H1 (cell line): ENCODE results near the gene LY6G5C. TPM values are rescaled to one million over a fixed set of nuclear protein-coding genes. Genes with fewer than 3 reads are reported as not detected.

Experiments
- BACH1 ChIP-seq: IDR thresholded peaks from 2 replicates; pipeline ENCODE4 v1.6.1; 2012; ENCODE audit warnings: low read length, improper control_type of control experiment
- EP300 ChIP-seq, 2 experiments: IDR thresholded peaks; 1 replicate in 1 of 2; 2 replicates in 1 of 2; pipeline ENCODE4 v1.6.1; 2011 to 2012; ENCODE audit warnings: low read depth in 2 of 2, low read length in 2 of 2, mild to moderate bottlenecking in 2 of 2, borderline replicate concordance in 1 of 2, inconsistent platforms in 1 of 2, moderate library complexity in 1 of 2
- FOSL1 ChIP-seq: IDR thresholded peaks from 2 replicates; pipeline ENCODE4 v1.6.1; 2011; ENCODE audit warnings: mild to moderate bottlenecking, low read depth, low read length, moderate library complexity; ENCODE audit not compliant: insufficient read depth
- KDM4A ChIP-seq: IDR thresholded peaks from one replicate; pipeline ENCODE4 v1.7.1; 2012; ENCODE audit warnings: low read depth, mild to moderate bottlenecking, moderate library complexity, low read length, inconsistent platforms; ENCODE audit not compliant: severe bottlenecking
- SP1 ChIP-seq: IDR thresholded peaks from 2 replicates; pipeline ENCODE4 v1.6.1; 2011; ENCODE audit warnings: low read depth, low read length
- SP4 ChIP-seq: IDR thresholded peaks from 2 replicates; pipeline ENCODE4 v1.6.1; 2012; ENCODE audit warnings: low read length, inconsistent platforms
- TEAD4 ChIP-seq: IDR thresholded peaks from 2 replicates; pipeline ENCODE4 v1.6.1; 2012; ENCODE audit warnings: low read depth, low read length, inconsistent platforms, mixed read lengths
- YY1 ChIP-seq: IDR thresholded peaks from 2 replicates; pipeline ENCODE4 v1.6.1; 2011; ENCODE audit warnings: low read depth, mild to moderate bottlenecking, low read length
- polyA plus RNA-seq, 7 experiments: library from polyadenylated mRNA; depleted of rRNA in 3 of 7; stranded (reverse) in 5 of 7; unstranded in 2 of 7; fragments of >200 nt in 5 of 7; fragments of 200-250 nt in 2 of 7; gene quantifications; 1 replicate in 5 of 7; 2 replicates in 1 of 7; 4 replicates in 1 of 7; pipeline versions ENCODE4 v1.2.1 to v1.2.3, GENCODE V29; 2011 to 2013; ENCODE audit warnings: missing spikeins in 2 of 7, mixed read lengths in 2 of 7
- total RNA-seq: library from RNA; stranded (reverse); fragmentation: NEBNext Ultra II Directional; extraction: Animal tissue kit (Norgen Biotek cat#: 25700); gene quantifications from 2 replicates; pipeline ENCODE4 v1.2.1, GENCODE V29; 2021

LY6G5C gene
- total and polyA plus RNA-seq, 2 of the 8 experiments (the other 6 are each of a cell fraction or from before 2014, with no cell fraction given), result 1.1 to 1.8 TPM

- TF ChIP-seq TEAD4, result no peak
- TF ChIP-seq KDM4A, result no peak
- TF ChIP-seq FOSL1, result no peak
- no peak for TF ChIP-seq EP300 (IDR thresholded peaks at IDR 0.05; ENCODE audit: borderline replicate concordance in 1 of 2, low read depth in 2 of 2, low read length in 2 of 2)
- no peak for TF ChIP-seq SP1
- no peak for TF ChIP-seq BACH1
- TF ChIP-seq YY1, result no peak
- TF ChIP-seq SP4, result no peak
Measured at GRCh38 chr6:31701666-31702404, 21.0 kb upstream of the LY6G5C start (continued).
